Sigmoid colon (tissue), 7 donors: ENCODE results near the gene LEF1. TPM values are rescaled to one million over a fixed set of nuclear protein-coding genes. Genes with fewer than 3 reads are reported as not detected.

Source experiments
- DNase-seq: peaks from one replicate; pipeline ENCODE4 v3.0.0-alpha.2; 2019
- H3K27ac ChIP-seq, 4 donors: fragments of 200-600 bp; sonication (generic); one replicate each; pipeline ENCODE4 v1.5.1; 2016 to 2019; ENCODE audit warnings: mild to moderate bottlenecking in 1 of 4
- H3K27me3 ChIP-seq, 3 donors: fragments of 200-600 bp; sonication (generic); one replicate each; pipeline ENCODE4 v1.5.1; 2019; ENCODE audit warnings: mild to moderate bottlenecking in 1 of 3
- H3K36me3 ChIP-seq, 4 donors: fragments of 200-600 bp; sonication (generic); one replicate each; pipeline ENCODE4 v1.5.1; 2016 to 2019
- H3K4me1 ChIP-seq, 4 donors: fragments of 200-600 bp; sonication (generic); one replicate each; pipeline ENCODE4 v1.5.1; 2017 to 2019
- H3K4me3 ChIP-seq, 4 donors: fragments of 200-600 bp; sonication (generic); one replicate each; pipeline ENCODE4 v1.5.1; 2017 to 2019; ENCODE audit warnings: mild to moderate bottlenecking in 2 of 4, moderate library complexity in 1 of 4
- H3K9me3 ChIP-seq, 4 donors: fragments of 200-600 bp in 3 of 4; sonication (generic) in 3 of 4; one replicate each; pipeline versions ENCODE4 v1.5.1 to v1.6.1; 2013 to 2019
- CTCF ChIP-seq, 4 experiments: fragments of 450-650 bp in 3 of 4; fragments of 200-600 bp in 1 of 4; IDR thresholded peaks; one replicate each; pipeline ENCODE4 v1.5.1; 2016 to 2019; ENCODE audit warnings: antibody characterized with exemption in 4 of 4, mild to moderate bottlenecking in 3 of 4, moderate library complexity in 2 of 4
- EP300 ChIP-seq, 4 donors: sonication (generic); formaldehyde crosslinking; IDR thresholded peaks; one replicate each; pipeline ENCODE4 v1.6.1; 2017; ENCODE audit warnings: antibody characterized with exemption in 4 of 4
- POLR2A ChIP-seq, 2 donors: fragments of 450-650 bp; IDR thresholded peaks; one replicate each; pipeline ENCODE4 v1.6.1; 2016; ENCODE audit warnings: antibody characterized with exemption in 2 of 2, mild to moderate bottlenecking in 2 of 2, moderate library complexity in 2 of 2
- POLR2AphosphoS5 ChIP-seq, 4 donors: sonication (generic); formaldehyde crosslinking; IDR thresholded peaks; one replicate each; pipeline ENCODE4 v1.6.1; 2017; ENCODE audit warnings: antibody characterized with exemption in 4 of 4
- WGBS, 2 donors: extraction: QIAGEN DNeasy Blood & Tissue Kit; methylation state at CpG; one replicate each; pipeline ENCODE4 v1.1.7; 2013; 5-methylcytosine and 5-hydroxymethylcytosine counted together
- intact Hi-C: fragments of 100-400 bp; cut with DNase I; formaldehyde crosslinking; loops from one replicate; pipeline ENCODE4 v1.15.1; 2023
- polyA plus RNA-seq, 3 donors: library from polyadenylated mRNA; stranded (reverse); fragments of 200-250 nt; gene quantifications; one replicate each; pipeline ENCODE4 v1.2.3, GENCODE V29; 2013
- total RNA-seq, 4 donors: library from RNA; depleted of rRNA; stranded (reverse); fragments of >200 nt; gene quantifications; one replicate each; pipeline ENCODE4 v1.1.0, GENCODE V29; 2016
- donor health status: healthy with polysubstance abuse.
- donor health status: Bipolar disorder and iron deficiency.
- donor health status: healthy.

Gene LEF1
- total and polyA plus RNA-seq, 7 donors, result 0.83 to 25.3 (median 3.2) TPM; not detected in 1

GRCh38 chr4:108142870-108143269 is 25.9 kb downstream of the LEF1 start:
- WGBS, 2 donors, result 62 to 81% methylated on average over 2 of the region's 2 CpGs
- no peak for TF ChIP-seq POLR2A (IDR thresholded peaks at IDR 0.05)
- no peak for TF ChIP-seq EP300 (IDR thresholded peaks at IDR 0.05)
- no peak for TF ChIP-seq POLR2AphosphoS5 (IDR thresholded peaks at IDR 0.05)
- TF ChIP-seq CTCF (IDR thresholded peaks at IDR 0.05), result no peak

GRCh38 chr4:108141213-108141950 is 27.4 kb downstream of the LEF1 start:
- 74 to 94% methylated on average over 12 of the region's 12 CpGs for WGBS, 2 donors
- intact Hi-C loops, result no loop called here
- DNase-seq, result no peak
- Histone ChIP-seq H3K9me3 (no peaks in the 10 kb centered on the region), H3K4me3 (no peak overlapping the region), H3K27me3 (peaks cover 0 to 5% (median 0%) of the 10 kb centered on the region in 3 donors), H3K36me3 (no peaks in the 10 kb centered on the region), H3K27ac (no peak overlapping the region), H3K4me1 (no peaks in the 10 kb centered on the region)
- TF ChIP-seq POLR2A (IDR thresholded peaks at IDR 0.05) (no peak), POLR2AphosphoS5 (IDR thresholded peaks at IDR 0.05) (no peak), EP300 (IDR thresholded peaks at IDR 0.05) (no peak), CTCF (IDR thresholded peaks at IDR 0.05) (no peak)

More at GRCh38 chr4:108142870-108143269, 25.9 kb downstream of the LEF1 start:
- no peak for DNase-seq
- Histone ChIP-seq H3K4me1 (no peaks in the 10 kb centered on the region), H3K9me3 (no peaks in the 10 kb centered on the region), H3K27me3 (peaks cover 0 to 5% (median 0%) of the 10 kb centered on the region in 3 donors), H3K36me3 (no peaks in the 10 kb centered on the region), H3K4me3 (no peak overlapping the region), H3K27ac (no peak overlapping the region)
- intact Hi-C loops, result no loop called here

GRCh38 chr4:108140328-108140727 is 28.4 kb downstream of the LEF1 start:
- no peaks in the 10 kb centered on the region for H3K9me3 ChIP-seq
- no peak for DNase-seq
- intact Hi-C loops, result no loop called here
- no peaks in the 10 kb centered on the region for H3K4me1 ChIP-seq
- peaks cover 0 to 5% (median 0%) of the 10 kb centered on the region in 3 donors for H3K27me3 ChIP-seq
- TF ChIP-seq CTCF (IDR thresholded peaks at IDR 0.05) (no peak), POLR2AphosphoS5 (IDR thresholded peaks at IDR 0.05) (no peak), POLR2A (IDR thresholded peaks at IDR 0.05) (no peak), EP300 (IDR thresholded peaks at IDR 0.05) (no peak)
- no peak overlapping the region for H3K4me3 ChIP-seq
- WGBS, 2 donors, result 77 to 91% methylated on average over 7 of the region's 7 CpGs
- no peak overlapping the region for H3K27ac ChIP-seq
- no peaks in the 10 kb centered on the region for H3K36me3 ChIP-seq

GRCh38 chr4:108139089-108139488 is 29.6 kb downstream of the LEF1 start:
- H3K27ac ChIP-seq, result no peak overlapping the region

More at GRCh38 chr4:108139089-108139488, 29.6 kb downstream of the LEF1 start:
- Histone ChIP-seq H3K9me3 (no peaks in the 10 kb centered on the region), H3K4me3 (no peak overlapping the region), H3K27me3 (peaks cover 0 to 5% (median 0%) of the 10 kb centered on the region in 3 donors), H3K4me1 (no peaks in the 10 kb centered on the region), H3K36me3 (no peaks in the 10 kb centered on the region)
- WGBS, 2 donors, result 50 to 65% methylated on average over 2 of the region's 2 CpGs
- intact Hi-C loops, result no loop called here
- no peak for TF ChIP-seq CTCF (IDR thresholded peaks at IDR 0.05)
- TF ChIP-seq POLR2AphosphoS5 (IDR thresholded peaks at IDR 0.05), result no peak
- no peak for TF ChIP-seq POLR2A (IDR thresholded peaks at IDR 0.05)
- TF ChIP-seq EP300 (IDR thresholded peaks at IDR 0.05), result no peak
- DNase-seq, result no peak
